ENCODE results near the gene ITGB4.
A peak's percentile ranks its signal among the peaks of the same experiment; 100 is the strongest.

ITGB4 gene

DNA sequence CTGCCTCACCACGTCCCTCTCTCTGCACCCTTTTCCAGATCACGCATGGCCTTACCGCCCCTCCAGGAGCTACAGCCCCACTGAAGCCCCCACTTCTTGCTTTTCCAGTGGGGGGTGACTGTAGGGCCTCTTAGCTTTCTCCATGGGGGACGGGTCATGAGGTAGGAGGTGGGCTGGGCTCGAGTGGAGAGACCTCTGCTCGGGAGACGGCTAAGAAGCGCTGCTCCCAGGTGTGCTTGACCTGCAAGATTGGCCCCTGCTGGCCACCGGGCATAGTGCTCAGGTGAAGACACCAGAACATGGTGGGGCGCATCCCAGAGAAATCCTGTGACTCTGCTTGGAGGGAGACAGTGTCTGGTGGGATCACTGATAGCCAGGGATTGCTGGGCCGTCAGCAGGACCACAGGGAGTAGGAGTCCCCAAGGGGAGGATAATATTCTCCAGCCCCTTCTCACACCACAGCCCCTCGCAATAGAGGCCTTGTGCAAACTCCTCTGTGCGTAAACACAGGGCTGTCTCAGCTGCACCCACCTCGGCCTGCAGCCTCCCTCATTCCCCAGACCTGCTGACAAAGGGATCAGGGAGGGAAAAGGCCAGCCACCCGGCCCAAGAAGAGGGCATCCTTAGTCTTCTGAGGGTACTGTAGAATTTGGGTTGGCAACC is 52.7 kb downstream of the ITGB4 start:
- no peak for DNase-seq

DNA sequence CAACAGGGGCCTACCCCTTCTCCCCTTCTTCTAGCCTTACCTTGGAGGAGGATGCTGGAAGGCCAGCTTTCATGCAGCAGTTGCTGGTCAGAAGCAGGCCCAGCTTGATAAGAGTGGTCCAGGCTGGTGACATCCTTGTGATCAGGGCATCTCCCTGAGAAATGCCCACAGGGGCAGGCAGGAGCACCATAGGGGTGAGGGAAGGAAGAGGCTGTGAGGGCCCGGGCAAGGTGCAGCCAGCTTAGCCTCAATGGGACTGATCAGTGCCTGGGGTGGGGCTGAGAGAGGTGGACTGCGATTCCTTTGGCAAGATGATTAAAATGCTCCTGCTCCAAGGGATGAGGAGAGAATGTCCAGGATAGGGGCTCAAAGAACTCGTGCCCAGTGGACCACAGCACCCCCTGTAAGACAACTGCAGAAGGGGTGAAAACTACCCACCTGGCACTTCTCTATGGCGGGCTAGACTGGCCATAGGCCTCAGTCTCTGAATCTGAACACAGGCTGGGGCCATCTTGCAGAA is 53.3 kb downstream of the ITGB4 start:
- no peak for DNase-seq

DNA sequence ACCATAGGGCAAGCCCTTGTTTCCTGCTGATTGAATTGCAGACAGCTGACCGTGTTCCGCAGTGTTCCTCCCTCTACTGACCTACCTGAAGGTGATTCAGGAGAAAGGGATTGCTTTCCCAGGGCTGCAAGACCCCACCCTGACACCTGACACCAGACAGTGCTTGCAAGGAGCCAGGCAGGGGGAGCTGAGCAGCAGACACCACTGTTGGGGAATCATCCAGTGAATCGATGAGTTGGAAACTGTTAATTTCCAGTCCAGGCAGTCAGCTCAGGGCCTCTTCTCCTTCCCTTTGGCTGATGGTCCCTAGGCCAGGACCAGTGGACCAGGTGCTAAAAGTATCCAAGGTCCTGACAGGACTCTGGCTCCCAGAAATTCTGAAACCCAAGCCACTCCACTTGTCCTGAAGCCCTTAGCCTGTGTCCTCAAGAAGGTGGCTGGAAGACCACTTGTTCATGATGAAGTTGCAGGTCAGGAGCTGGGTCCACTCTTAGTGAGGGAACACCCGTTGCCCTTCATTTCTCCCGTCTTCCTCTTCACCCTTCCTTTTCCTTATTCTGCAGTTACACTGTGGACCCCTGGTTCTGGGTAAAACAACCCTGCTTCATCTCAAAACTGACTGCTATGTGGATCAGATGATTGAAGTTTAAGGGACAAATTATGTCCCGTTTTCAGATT is 53.9 kb downstream of the ITGB4 start:
- DNase-seq, result no peak

DNA sequence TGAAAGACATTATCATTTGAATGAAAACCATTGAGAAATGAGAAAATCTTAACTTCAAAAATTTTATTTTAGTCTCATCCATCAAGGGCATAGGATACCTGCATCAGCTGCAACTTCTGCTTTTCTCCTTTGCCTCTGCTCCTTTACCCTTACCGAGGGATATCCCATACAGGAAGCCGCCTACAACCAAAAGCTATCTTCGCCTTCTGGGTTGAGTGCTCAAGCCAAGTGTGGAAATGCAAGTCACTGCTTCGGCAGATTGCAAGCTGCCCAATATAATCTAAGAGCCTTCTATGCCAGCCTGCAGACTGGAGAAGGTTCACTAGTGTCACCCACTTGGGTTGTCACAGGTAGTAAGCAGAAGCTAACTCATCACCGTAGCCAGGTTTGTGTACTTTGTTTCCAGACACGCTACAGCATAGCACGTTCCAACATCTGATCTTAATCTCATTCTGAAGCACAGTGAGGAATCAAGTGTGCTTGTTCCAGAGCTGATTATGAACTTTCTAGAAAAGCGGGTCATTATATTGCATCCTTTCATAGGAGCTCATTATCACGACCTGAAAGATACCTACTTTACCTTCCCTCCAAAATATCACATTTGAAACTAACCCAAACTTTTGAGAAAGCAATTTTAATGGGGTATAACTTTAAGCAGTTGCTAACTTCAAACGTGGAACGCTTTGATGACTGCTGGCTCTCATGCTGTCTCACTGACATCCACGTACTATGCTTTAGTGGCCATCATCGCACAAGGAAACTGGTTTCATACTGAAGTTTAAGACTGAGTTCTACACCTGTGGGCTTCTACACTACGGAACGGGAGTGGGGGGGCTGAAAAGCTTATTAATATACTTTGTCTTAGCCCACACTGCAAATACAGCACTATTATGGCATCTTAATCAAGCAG is 55.4 kb downstream of the ITGB4 start:
- no peak for DNase-seq

DNA sequence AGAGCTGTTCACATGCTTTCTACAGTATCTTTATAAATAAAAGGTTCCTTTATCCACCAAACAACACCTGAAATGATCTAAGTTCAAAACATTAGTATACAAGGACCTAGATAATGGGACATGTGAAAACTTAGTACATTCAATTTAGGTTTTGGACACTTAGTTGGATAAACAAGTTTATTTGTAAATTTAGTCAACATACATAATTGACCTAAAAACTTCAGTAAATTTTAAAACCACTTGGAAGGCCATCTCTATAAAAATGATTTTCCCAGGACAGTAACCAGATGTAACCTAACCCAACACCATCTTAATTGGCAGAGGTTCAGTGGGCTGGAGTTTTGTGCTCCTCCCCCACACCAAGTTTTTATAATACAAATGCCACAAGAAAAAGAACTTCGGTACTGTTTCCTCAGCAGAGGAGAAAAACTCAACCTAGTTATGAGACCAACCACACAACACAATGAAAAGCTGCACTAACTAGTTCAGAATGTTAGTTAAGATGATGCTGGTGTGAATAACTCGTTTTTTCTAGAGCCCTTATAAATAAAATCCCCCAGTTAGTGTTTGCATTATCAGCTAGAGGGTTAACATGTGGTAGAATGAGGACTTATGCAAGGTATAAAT is 56.1 kb downstream of the ITGB4 start:
- DNase-seq, result no peak

DNA sequence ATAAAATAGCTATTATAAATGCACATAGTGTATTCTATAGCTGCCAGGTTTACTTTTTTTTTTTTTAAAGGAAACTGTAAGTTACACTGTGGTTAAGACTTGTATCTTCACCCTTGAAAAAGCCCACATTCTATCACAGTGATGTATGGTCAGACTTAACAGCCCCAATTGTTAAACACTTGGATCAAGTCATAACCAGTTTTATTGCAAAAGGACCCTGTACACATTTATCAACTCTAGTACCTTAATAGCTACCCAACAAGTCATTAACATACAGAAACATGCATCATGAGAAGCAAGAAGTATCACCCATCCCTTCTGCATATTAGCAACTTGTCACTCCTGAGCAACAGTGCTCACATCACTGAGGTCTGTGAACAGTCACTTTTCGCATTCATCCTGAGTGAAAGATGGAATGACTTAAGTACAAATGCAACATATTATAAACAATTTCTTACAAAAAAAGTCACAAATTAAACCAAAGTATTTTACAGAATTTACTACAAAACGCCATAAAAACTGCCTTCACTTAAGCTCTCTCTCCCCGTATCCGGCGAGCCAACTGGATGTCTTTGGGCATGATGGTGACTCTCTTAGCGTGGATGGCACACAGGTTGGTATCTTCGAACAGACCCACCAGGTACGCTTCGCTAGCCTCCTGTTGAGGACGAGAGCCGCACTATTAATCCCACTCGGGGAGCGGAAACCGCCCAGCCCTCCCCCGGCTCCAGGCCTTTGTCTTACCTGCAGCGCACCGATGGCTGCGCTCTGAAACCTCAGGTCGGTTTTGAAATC is 57.0 kb downstream of the ITGB4 start:
- peak; percentile 50 for DNase-seq

DNA sequence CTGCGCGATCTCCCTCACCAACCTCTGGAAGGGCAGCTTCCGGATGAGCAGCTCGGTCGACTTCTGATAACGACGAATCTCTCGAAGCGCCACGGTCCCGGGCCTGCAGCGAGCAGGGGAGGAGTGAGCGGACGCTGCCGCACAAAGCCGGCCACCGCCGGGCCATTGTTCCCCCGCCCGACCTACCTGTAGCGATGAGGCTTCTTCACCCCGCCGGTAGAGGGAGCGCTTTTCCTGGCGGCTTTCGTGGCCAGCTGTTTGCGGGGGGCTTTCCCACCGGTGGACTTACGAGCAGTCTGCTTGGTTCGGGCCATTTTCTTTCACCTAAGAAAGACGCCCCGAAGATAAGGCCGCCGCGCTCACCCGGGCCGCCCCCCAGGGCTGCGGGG is 57.6 kb downstream of the ITGB4 start:
- no peak for DNase-seq

DNA sequence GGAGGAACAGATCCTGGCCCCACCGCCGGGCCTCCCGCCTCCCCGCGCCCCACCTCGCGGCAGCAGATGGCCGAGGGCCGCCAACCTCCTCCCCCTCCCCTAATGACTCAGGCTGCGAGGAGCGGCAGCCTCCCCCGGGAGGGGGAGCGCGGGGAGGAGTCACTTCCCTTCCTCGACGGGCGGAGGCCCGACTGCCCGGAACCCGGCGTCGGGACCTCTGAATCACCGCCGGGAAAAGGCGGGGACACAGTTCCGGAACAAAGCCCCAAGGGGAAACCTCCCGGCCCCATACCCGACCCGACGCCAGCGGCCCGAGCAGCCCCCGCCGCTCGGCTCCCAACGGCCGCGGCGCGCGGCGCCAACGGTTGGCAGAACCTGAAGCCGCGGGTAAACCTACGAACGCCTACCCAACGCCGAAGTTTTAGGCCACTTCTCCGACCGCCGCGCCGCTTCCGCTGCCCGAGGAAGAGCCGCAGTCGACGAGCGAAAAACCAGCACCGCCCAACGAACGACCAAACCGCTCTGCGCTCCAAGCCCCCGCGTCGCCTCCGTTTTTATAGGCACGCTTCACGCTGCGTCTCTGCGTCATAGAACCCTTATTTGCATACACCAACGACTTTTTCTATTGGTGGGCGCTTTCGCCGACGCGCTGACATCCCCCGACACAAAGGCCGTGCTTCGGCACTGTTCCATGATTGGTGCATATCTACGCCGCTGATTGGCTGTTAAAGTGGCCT is 58.2 kb downstream of the ITGB4 start:
- peak; percentile 94 for DNase-seq

DNA sequence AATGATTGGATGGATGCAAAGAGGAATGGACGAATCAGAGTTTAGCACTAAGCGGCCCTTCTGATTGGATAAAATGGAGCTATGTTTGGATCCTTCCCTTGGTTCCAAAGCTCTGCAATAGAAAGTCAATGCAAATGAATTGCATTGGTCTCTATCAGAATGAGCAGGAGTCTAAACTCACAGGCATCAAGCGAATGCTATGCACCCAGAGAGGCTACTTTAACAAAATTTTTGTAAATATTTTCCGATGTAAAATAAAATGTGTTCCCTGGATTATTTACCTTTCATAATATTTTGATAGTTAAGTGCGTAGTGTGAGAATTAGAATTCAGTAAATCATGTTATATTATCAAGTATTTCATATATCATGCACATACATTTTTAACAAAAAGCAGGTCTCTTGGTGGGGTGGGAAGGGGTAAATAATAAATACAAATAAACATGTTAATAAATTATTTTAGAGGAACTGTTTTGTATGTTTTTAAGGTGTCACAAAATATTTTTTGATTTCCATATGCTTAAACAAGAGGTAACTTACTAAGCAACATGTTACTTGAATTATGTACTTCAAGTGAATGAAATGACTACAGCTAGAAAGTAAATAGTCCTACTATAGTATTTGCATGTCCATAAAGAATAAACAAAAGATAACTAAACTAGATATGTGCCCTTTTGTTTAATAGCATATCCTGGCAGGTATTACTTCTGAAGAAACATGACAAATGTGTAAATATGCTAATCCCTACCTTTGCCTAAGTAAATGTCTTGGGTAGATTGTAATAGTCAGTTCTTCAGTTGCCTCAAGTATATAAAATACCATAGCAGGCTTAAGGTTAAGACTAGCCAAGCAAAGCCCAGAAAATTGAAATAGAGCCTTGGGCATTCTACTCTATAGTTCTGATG is 59.0 kb downstream of the ITGB4 start:
- DNase-seq, result no peak

DNA sequence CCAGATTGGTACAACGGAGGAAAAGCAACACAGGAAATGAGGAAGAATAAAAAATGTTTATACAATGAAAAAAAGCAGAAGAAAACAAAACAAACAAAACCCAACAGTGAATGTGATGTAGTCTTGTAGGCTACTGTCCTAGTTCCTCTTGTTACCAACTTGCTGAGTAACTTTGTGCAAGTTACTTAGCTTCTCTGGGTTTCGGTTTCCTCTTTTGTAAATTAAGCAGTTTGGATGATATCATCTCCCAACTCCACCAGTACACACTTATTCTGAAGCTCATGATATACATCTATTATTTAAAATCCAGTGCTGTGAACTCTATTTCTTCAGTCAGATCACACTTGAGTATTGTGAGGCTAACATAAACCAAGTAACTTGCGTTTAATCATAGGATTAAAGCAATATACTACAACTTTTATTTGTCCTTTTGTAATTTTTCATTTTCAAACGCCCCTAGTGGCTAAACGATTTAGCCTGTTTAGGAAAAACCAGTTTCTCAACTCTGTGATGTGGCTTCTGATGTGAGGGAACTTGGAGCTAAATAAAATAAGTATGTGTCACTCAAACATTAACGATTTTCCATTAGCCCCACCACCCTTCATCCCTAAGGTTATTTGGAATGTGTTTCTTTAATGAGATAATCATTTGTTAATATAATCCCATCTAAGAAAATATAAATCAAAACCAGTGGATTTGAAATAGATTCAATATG is 62.0 kb downstream of the ITGB4 start:
- no peak for DNase-seq

DNA sequence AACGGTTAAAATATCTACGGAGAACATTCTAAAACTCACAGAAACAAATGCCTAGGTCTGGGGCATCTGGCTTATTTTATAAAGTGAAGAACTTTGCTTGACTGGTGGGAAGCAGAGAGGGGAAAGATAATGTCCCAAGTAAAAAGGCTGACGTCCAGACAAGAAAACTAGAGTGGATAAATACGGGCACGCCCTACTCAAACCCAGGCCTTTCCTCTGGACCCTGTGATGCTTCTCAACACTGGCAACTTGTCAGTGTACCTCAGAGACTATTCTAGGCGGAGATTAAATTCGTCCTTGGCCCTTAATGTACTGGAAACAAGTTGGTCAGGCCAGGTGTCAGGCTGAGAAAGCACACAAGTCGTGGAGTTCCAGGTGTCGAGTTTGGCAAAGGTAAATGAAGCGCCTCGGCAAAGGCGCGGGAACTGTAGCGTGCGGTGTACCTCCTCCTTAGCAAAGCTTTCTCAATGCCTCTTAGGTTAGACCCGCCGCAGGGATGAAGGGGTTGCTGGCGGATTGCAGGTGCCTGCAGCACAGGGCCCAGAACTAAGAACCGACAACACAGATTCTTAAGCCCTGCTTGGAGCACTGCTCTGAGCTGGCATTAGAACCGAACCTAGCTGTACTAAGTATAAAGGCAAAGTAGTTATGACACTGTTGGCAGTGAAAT is 62.7 kb downstream of the ITGB4 start:
- DNase-seq, result no peak

DNA sequence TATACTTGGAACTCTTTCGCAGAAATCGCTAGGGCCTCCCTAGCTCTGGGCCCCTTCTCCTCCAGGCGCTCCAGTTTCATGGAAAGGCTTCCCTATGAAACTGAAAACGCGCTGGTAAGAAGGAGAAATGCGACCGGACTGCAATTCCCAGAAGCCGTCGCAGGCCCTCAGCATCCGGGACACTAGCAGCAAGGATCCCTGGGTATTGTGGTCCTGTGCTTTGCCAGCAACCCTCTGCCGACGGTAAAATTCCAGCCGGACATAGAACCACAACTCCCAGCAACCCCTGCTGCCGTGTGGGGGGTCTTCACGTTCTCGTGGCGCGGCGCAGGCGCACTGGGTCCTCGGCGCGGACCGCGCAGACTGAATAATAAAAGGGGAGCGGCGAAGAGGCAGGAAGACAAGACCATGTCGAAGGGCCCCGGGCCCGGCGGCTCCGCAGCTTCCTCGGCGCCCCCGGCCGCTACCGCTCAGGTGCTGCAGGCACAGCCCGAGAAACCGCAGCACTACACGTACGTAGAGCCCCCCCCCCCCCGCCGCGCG is 63.3 kb downstream of the ITGB4 start, which contains the start of gene UNK:
Gene UNK, plus strand, starts transcription at position 334 of the 543 bp plus-strand sequence. Its CDS starts 75 bp downstream, at position 409.
- DNase-seq, result peak; percentile 96

DNA sequence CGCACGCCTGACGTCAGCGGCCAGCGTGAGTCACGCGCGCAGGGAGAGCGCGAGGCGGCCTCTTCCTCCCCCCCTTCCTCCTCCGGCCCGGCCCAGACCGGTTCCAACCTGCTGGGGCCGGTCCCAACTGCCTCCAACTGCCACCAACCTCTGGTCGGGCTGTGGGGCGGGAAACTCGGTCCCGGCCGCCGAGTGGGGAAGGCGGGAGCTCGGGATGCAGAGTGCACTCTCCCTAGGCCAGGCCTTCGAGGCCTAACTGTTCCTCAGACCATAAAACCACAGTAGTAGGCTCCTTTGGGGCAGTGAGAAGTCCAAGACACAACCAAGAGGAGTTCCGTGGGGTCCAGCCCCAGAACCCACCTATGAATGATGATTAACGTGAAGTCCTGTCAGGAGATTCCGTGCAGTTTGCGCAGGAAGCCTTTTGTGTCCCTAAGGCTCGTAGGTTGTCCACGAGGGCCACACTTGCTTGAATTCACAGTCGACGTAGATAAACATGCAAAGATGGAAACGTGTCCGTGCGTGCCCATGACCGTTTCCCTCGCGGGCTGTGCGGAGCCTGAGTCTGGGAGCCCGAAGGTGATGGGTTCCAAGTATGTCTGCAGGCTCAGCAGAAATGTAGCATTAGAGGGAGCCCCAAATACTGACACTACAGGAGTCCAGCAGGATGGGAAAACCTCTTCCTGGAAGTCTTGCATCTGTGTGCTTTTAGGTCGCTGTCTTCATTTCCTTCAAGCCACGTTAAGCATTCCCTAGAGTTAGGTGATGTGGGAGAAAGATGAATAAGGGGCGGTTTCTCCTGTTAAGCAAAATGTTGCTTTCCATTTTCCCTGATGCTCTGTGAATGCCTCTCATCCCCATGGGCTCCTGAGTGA is 64.0 kb downstream of the ITGB4 start:
- peak; percentile 91 for DNase-seq

DNA sequence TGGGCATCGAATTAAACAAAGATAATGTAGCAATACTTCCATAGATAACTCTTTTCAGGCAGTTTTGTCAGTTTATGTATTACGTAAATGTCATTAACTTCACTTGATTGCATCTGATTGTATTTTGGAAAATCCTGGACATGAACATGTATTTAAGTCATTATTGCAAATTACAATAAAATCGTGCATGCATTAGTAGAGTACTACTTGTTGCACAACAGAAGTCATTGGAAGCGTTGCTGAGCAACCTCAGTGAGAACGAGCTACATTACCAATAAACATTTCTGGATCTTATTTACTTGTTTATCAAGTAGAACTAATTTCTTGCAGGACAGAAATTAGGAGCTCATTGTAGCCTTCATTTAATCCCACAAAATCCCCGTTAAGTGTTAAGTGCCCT is 70.0 kb downstream of the ITGB4 start:
- no peak for DNase-seq

DNA sequence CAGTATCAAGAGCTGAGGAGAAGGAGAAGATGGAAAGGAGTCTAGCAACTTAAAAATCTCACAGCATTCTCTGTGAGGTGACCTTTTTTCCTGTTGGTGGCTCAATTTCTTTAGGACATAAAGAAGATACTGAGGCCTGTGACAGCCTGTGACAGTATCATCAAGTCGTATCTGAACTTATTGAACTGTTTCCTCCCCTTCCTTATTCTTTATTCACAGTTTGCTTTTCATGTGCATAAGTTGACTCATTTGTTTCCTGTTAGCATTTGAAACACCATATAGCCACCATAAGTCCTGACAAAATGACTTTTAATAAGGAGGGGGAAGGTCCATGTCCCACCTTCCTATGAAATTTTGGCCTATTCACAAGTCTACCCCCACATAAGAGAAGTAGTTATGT is 72.2 kb downstream of the ITGB4 start:
- no peak for DNase-seq

DNA sequence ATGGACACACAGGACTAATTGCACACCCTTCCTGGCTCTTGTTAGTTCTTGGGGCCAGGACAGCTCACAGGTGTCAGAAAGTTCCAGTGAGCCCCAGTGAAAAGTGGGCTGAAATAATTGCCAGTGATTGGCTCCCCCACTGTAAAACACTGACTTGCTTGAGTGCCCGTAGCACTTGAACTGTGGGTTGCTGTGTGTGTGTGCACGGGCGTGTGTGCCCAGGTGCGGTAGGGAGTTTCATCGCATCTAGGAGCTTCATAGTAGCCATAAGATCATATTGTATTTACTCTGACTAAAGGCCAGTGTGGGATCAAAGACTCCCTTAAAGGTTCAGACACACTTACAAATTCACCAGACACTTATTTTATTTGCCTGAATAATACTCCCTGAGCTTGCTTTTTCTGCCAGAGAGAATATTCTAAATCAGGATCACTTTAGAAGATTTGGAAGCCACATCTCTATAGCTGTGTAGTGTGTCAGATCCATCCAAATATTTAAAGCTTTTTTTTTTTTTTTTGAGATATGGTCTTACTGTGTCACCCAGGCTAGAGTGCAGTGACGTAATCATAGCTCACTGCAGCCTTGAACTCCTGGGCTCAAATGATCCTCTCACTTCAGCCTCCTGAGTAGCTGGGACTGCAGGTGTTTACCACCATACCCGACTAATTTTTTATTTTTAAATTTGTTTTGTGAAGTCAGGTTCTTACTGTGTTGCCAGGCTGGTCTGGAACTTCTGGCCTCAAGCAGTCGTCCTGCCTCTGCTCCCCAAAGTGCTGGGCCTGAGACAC is 74.8 kb downstream of the ITGB4 start:
- no peak for DNase-seq

DNA sequence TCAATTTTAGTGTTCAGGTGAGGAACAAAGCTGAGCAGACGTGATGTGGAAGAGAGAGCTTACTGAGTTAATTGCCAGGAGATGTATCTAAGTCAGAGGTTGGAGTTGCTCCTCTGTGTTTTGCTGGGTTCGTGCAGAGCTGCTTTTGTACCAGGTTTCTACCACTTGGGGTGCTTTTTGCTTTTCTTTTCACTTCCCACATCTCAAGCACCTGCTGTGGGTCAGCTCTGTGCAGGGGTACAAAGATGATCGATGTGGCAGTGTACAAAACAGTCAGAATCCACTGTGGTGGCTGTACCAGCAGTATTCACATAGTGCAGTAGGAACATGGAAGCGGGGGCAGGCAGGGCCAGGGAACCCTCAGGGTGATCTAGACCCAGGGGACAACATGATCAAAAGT is 78.1 kb downstream of the ITGB4 start:
- DNase-seq, result no peak

All from CD4-positive, alpha-beta T cell treated with Interleukin-17A for 4 hours (primary cell).